ENCODE data around the gene TTLL8.

The TTLL8 gene

DNA sequence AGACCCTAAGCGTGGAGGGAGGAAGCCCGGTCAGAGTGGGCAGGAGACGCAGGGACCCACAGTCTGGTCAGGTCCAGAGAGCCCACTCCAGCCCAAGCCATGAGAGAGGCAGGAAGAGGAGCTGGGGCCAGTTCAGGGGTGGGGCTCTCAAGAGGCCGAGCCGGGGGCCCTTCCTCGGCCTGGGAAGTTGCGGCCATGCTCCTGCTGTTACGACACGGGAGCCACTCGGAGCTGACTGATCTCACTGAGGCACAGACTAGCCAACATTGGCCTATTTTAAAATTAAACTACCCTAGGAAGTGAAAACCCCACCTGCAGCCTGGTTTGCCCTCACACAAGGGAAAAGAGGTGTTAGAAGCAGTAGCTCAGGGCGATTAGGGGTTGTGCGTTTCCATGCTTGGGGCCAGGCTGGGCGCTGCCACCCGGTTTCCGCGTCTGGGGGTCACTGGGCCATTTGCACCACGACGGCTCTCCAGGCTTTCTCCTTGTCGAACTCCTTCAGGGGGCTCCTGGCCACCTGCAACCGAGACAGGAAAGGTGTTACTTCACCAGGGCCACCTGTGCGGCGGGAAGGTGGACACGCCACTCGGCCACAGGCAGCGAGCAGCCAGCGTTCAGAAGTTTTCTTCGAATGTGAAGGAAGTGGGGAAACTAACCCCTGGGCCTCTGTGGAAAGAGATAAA, 3.2 kb upstream of the TTLL8 start:
- DNase-seq, result no peak

DNA sequence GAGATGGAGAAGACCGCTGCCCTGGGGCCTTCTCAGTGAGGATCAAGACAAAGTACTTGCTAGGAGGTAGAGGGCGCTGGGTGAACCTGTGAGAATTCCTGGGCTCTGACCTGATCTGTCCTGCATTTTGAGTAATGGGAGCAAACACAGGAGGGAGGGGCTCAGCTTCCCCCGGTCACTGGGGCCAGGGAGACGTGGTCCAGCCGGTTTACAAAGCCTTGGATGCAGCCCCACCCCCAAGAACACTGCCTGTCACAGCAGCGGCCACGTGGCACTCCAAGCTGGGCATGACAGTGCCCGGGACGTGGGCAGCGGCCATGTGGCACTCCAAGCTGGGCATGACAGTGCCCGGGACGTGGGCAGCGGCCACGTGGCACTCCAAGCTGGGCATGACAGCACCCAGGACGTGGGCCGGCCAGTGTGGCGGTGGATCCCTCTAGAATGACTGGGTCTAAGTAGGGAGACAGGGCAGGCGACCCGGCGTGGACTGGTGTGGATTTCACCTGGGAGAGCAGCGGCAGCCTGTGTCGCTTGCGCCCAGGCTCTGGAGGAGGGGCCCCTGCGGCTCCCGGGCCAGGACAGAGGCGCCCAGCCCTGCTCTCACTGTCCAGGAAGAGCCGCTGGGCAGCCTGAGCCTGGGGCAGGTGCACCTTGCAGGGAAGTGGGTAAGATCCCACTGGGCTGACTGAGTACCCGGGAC, 2.5 kb upstream of the TTLL8 start:
- DNase-seq, result no peak

DNA sequence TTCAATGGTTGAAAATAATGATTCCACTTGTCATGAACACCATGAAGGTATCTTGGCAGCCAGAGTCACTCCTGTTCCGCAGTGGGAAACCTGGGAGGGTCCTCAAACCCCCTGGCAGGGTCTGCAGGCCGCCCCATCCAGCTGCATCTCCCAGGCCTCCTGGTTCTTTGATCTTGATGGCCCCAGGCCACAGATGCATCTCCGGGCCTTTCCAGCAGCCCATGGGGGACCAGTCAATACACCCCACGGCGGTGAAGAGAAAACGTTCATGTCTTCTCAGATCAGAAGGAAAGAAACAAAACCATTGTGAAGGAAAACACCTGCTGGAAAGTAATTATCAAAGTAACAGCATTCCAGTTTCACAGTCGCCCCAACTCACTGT, 1.8 kb upstream of the TTLL8 start:
- no peak for DNase-seq

- no peak for DNase-seq
Observed at GRCh38 chr22:50058906-50059880, 1.1 kb upstream of the TTLL8 start.

DNA sequence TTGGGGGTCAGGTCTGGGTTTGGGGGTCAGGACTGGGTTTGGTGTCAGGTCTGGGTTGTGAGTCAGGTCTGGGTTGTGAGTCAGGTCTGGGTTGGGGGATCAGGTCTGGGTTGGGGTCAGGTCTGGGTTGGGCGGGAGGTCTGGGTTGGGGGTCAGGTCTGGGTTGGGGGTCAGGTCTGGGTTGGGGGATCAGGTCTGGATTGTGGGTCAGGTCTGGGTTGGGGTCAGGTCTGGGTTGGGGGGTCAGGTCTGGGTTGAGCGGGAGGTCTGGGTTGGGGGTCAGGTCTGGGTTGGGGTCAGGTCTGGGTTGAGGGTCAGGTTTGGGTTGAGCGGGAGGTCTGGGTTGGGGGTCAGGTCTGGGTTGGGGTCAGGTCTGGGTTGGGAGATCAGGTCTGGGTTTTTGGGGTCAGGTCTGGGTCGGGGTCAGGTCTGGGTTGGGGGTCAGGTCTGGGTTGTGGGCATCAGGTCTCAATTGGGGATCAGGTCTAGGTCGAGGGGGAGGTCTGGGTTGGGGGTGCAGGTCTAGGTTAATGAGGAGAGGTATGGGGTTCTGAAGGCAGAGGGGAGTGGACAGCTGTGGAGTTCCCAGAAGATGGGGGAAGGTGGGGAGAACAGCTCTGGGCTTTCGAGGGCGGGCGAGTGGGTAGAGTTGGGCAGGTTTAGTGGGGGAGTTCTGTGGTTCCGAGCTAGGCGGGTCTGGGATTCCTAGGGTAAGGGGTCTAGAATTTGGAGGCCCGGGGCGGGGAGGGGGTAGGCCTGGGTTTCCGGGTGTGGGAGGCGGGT, 629 bp downstream of the TTLL8 start:
- no peak for DNase-seq

GRCh38 chr22:50056214-50056972, 1.7 kb downstream of the TTLL8 start:
- DNase-seq, result no peak

DNA sequence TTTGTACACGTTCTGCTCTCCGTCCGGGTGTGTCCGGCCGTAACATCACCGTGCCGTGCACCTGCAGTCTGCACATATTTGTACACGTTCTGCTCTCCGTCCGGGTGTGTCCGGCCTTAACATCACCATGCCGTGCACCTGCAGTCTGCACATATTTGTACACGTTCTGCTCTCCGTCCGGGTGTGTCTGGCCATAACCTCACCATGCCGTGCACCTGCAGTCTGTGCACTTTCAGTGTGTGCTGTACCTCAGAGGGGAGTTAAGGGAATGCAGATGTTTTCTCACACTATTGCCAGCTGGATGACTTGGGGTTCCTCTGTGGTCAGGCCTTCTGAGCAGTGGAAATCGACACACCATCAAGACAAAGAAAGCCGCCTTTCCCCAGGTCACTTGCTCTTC, 4.2 kb downstream of the TTLL8 start:
- DNase-seq, result no peak

DNA sequence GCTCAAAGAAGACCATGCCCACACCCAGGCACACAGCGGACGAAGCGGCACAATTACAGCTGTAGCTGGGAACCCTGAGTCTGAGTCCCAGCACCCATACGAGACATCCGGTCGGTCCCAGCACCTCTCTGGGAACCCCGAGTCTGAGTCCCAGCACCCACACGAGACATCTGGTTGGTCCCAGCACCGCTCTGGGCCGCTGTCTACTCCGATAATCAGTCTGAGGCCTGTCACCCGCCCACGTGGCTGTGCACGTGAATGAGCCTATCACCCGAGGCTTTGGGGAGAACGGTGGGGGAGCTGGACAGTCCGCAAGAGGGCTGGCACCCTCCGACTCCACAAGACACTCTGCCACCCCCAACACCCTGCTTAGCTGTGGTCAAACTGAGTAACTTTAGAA, 6.2 kb downstream of the TTLL8 start:
- DNase-seq, result no peak

- no peak for DNase-seq
Observed at GRCh38 chr22:50049299-50050195, 8.6 kb downstream of the TTLL8 start.

GRCh38 chr22:50048836-50049235, 9.3 kb downstream of the TTLL8 start:
- no peak for DNase-seq

- DNase-seq, result no peak
Observed at GRCh38 chr22:50048061-50048765, 9.9 kb downstream of the TTLL8 start.

GRCh38 chr22:50047346-50047745, 10.8 kb downstream of the TTLL8 start:
- DNase-seq, result no peak

- DNase-seq, result no peak
Observed at GRCh38 chr22:50046481-50047245, 11.4 kb downstream of the TTLL8 start.

DNA sequence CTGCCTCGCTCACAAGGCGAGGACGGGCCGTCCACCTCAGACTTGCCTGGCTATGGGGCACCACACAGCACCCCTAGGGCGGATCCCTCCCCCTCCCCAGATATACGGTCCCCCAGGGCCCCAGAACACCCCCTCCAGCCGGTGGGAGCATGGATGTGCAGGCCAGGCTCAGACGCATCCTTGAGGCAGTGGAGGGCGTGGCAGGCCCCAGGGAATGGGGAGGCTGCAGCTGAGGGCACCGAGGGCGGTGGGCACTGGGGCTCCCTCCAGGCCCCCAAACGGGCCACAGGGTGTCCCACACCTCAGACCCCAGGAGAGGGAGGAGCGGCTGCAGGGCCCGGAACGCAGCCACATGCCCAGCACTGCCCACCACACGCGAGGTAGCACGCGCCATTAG, 12.1 kb downstream of the TTLL8 start:
- no peak for DNase-seq

- DNase-seq, result no peak
Observed at GRCh38 chr22:50045211-50046018, 12.7 kb downstream of the TTLL8 start.

GRCh38 chr22:50044485-50045118, 13.5 kb downstream of the TTLL8 start:
- no peak for DNase-seq

DNA sequence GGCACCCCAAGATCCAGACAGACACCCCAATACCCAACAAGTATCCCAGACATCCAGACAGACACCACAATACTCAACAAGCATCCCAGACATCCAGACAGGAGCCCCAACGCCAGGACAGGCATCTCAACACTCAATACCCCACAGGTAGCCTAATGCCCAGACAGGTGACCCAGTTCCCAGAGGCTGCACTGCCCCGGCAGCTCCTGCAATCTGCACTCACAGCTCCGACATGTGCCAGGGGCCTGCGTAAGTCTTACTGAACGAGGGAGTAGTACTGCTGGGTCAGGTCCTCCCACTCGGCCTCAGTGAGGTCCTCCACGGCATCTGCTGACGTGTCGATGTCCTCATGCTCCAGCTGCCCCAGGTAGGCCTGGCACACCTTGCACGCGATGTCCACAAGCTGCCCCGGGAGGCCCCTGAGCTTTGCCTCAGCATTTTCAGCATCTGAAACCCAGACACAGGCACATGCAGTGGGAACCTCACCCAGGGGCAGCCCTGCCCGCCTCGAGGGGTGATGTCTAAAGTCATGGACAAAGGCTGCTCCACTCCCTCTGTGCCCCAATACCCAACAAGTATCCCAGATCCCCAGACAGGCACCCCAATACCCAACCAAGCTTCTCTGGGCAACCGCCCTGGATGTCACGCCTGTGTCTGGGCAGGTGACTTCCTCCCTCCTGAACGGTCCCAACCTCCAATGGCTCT, 16.6 kb downstream of the TTLL8 start:
- DNase-seq, result no peak
